ENCODE measurements around the gene PDZD4.

GRCh38 chrX:153812220-153812619 lies 18.1 kb downstream of the PDZD4 start:
- TF ChIP-seq POLR2AphosphoS5 (IDR thresholded peaks at IDR 0.05; ENCODE audit: low read depth, low read length), result no peak
- no peak for TF ChIP-seq REST (IDR thresholded peaks at IDR 0.05; ENCODE audit: insufficient read depth in 1 of 2, low read depth in 2 of 2, low read length in 2 of 2)
